ENCODE data around the gene OPCML. TPM values are rescaled to one million over a fixed set of nuclear protein-coding genes. Genes with fewer than 3 reads are reported as not detected.

The OPCML gene
- total and polyA plus RNA-seq, 2 donors (not counting 1 experiment from before 2014, with no cell fraction given), result not detected

DNA sequence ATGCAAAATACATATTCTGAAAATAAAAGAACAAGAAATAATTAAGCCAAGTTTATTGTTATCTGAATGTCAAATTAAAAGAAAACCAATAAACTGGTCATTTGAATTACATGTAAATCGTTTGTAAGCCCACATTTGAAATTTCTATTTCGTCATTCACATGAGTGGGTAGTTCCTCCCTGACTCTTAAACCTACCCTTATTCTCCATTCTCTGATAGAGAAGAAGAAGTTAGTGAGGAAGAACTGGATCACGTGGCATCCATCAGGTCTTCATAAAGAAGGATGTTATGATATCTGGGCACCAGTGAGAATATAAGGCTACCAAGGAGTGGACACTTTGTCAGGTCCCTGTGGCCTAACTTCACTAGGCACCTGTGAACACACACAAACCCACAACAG, 328.1 kb downstream of the OPCML start:
- 67% methylated on average over 1 of the region's 3 CpGs for WGBS (ENCODE audit: insufficient coverage)
- H2AFZ ChIP-seq (ENCODE audit: insufficient read depth, low read depth, low read length, poor library complexity, severe bottlenecking), result no peak overlapping the region
- ChIA-PET POLR2A (no interaction called here), CTCF (no interaction called here)
- no peak for TF ChIP-seq EZH2 (IDR thresholded peaks at IDR 0.05; ENCODE audit: borderline replicate concordance, insufficient read depth, low read depth, low read length, poor library complexity, severe bottlenecking)
- TF ChIP-seq, protein P1, sequence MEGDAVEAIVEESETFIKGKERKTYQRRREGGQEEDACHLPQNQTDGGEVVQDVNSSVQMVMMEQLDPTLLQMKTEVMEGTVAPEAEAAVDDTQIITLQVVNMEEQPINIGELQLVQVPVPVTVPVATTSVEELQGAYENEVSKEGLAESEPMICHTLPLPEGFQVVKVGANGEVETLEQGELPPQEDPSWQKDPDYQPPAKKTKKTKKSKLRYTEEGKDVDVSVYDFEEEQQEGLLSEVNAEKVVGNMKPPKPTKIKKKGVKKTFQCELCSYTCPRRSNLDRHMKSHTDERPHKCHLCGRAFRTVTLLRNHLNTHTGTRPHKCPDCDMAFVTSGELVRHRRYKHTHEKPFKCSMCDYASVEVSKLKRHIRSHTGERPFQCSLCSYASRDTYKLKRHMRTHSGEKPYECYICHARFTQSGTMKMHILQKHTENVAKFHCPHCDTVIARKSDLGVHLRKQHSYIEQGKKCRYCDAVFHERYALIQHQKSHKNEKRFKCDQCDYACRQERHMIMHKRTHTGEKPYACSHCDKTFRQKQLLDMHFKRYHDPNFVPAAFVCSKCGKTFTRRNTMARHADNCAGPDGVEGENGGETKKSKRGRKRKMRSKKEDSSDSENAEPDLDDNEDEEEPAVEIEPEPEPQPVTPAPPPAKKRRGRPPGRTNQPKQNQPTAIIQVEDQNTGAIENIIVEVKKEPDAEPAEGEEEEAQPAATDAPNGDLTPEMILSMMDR (IDR thresholded peaks at IDR 0.05), result no peak
- no peak overlapping the region for H3K4me3 Mint-ChIP-seq
- H3K27ac ChIP-seq (ENCODE audit: low read length in 2 of 2), result no peak overlapping the region
- DNase-seq (no peak), ATAC-seq (ENCODE audit: low read depth) (no peak)
- no peaks in the 10 kb centered on the region for H3K79me2 ChIP-seq (ENCODE audit: control insufficient read depth, insufficient read depth, low read length)
- H3K9ac ChIP-seq (ENCODE audit: low read length), result no peak overlapping the region
- no peak overlapping the region for H3K4me3 ChIP-seq (ENCODE audit: control extremely low read depth in 1 of 5, extremely low read depth in 1 of 5, insufficient read depth in 1 of 5, low read depth in 2 of 5, low read length in 4 of 5)
- no peaks in the 10 kb centered on the region for H3K36me3 ChIP-seq (replicated peaks in 1 of 2; ENCODE audit: control extremely low read depth in 1 of 2, control insufficient read depth in 1 of 2, extremely low read depth in 1 of 2, insufficient read depth in 2 of 2, low read length in 1 of 2)
- peaks cover 0 to 13% (median 0%) of the 10 kb centered on the region in 3 donors for H3K9me3 ChIP-seq (ENCODE audit: control extremely low read depth in 1 of 3, control insufficient read depth in 2 of 3, insufficient read depth in 1 of 3, low read length in 2 of 3)
- no peaks in the 10 kb centered on the region for H4K20me1 ChIP-seq (ENCODE audit: control insufficient read depth, insufficient read depth, low read length, poor library complexity, severe bottlenecking)
- no peaks in the 10 kb centered on the region for H3K27me3 Mint-ChIP-seq
- H3K4me1 Mint-ChIP-seq, result no peaks in the 10 kb centered on the region
- H3K27me3 ChIP-seq (replicated peaks in 1 of 4; ENCODE audit: control extremely low read depth in 1 of 4, control insufficient read depth in 3 of 4, insufficient read depth in 4 of 4, low read length in 3 of 4), result no peaks in the 10 kb centered on the region
- intact Hi-C loops (cut with micrococcal nuclease), result no loop called here
- no peak overlapping the region for H3K27ac Mint-ChIP-seq
- H3K4me2 ChIP-seq (replicated peaks; ENCODE audit: low read depth, low read length, poor library complexity, severe bottlenecking), result no peak overlapping the region
- H3K9me3 Mint-ChIP-seq (ENCODE audit: insufficient read depth), result peaks cover 7% of the 10 kb centered on the region
- no peaks in the 10 kb centered on the region for H3K4me1 ChIP-seq (ENCODE audit: control insufficient read depth in 2 of 2, insufficient read depth in 2 of 2, low read length in 2 of 2)

- H3K27ac ChIP-seq (ENCODE audit: low read length in 2 of 2), result no peak overlapping the region
- Mint-ChIP-seq H3K9me3 (ENCODE audit: insufficient read depth) (peaks cover 5% of the 10 kb centered on the region), H3K4me3 (no peak overlapping the region), H3K27me3 (no peaks in the 10 kb centered on the region), H3K27ac (no peak overlapping the region), H3K4me1 (no peaks in the 10 kb centered on the region)
- H3K79me2 ChIP-seq (ENCODE audit: control insufficient read depth, insufficient read depth, low read length), result no peaks in the 10 kb centered on the region
- no peaks in the 10 kb centered on the region for H4K20me1 ChIP-seq (ENCODE audit: control insufficient read depth, insufficient read depth, low read length, poor library complexity, severe bottlenecking)
- no peak overlapping the region for H3K4me3 ChIP-seq (ENCODE audit: control extremely low read depth in 1 of 5, extremely low read depth in 1 of 5, insufficient read depth in 1 of 5, low read depth in 2 of 5, low read length in 4 of 5)
- H2AFZ ChIP-seq (ENCODE audit: insufficient read depth, low read depth, low read length, poor library complexity, severe bottlenecking), result no peak overlapping the region
- H3K36me3 ChIP-seq (replicated peaks in 1 of 2; ENCODE audit: control extremely low read depth in 1 of 2, control insufficient read depth in 1 of 2, extremely low read depth in 1 of 2, insufficient read depth in 2 of 2, low read length in 1 of 2), result no peaks in the 10 kb centered on the region
- ATAC-seq (ENCODE audit: low read depth) (no peak), DNase-seq (no peak)
- H3K27me3 ChIP-seq (replicated peaks in 1 of 4; ENCODE audit: control extremely low read depth in 1 of 4, control insufficient read depth in 3 of 4, insufficient read depth in 4 of 4, low read length in 3 of 4), result no peaks in the 10 kb centered on the region
- H3K9ac ChIP-seq (ENCODE audit: low read length), result no peak overlapping the region
- H3K9me3 ChIP-seq (ENCODE audit: control extremely low read depth in 1 of 3, control insufficient read depth in 2 of 3, insufficient read depth in 1 of 3, low read length in 2 of 3), result peaks cover 0 to 13% (median 0%) of the 10 kb centered on the region in 3 donors
- H3K4me1 ChIP-seq (ENCODE audit: control insufficient read depth in 2 of 2, insufficient read depth in 2 of 2, low read length in 2 of 2), result no peaks in the 10 kb centered on the region
- H3K4me2 ChIP-seq (replicated peaks; ENCODE audit: low read depth, low read length, poor library complexity, severe bottlenecking), result no peak overlapping the region
- TF ChIP-seq EZH2 (IDR thresholded peaks at IDR 0.05; ENCODE audit: borderline replicate concordance, insufficient read depth, low read depth, low read length, poor library complexity, severe bottlenecking), result no peak
- TF ChIP-seq, protein P1 (IDR thresholded peaks at IDR 0.05), result no peak
- 83% methylated on average over 3 of the region's 8 CpGs for WGBS (ENCODE audit: insufficient coverage)
- CTCF ChIA-PET, result no interaction called here
- intact Hi-C loops (cut with micrococcal nuclease), result no loop called here
- POLR2A ChIA-PET, result no interaction called here
These were observed 329.5 kb downstream of the OPCML start for GRCh38 chr11:133202816-133203215.
